Measurements from ENCODE around the gene CWC27.
"Not testable (repeated sequence)": the region's sequence is repeated elsewhere in the genome, so short reads cannot be mapped to it uniquely, and the experiment has no call there.

CWC27 gene

DNA sequence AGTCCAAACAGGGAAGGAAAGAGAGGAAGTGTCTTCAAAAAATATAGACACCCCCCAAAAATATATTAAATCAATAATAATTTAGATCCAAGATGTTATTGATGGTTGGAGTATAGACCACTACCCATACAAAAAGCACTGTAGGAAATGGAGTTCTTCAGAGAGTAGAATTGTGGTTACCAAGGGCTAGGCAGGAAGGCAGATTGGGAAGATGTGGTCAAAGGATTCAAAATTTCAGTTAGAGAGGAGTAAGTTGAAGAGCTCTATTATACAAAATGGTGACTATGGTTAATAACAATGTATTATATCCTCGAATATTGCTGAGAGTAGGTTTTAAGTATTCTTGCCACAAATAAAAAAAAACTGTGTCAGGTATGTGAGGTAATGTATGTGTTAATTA, 149.4 kb downstream of the CWC27 start:
- Histone ChIP-seq H3K4me3 (ENCODE audit: extremely low read depth, insufficient read depth, low read length, poor library complexity, severe bottlenecking) (no peak overlapping the region), H3K4me1 (ENCODE audit: control insufficient read depth, insufficient read depth, low read length, poor library complexity, severe bottlenecking) (peaks cover 5% of the 10 kb centered on the region), H3K27ac (ENCODE audit: low read depth, low read length, severe bottlenecking) (no peak overlapping the region), H3K36me3 (ENCODE audit: control insufficient read depth, insufficient read depth, low read length) (no peaks in the 10 kb centered on the region), H3K9me3 (ENCODE audit: control insufficient read depth, low read length) (peaks cover 10% of the 10 kb centered on the region)
- no CpG with 5 or more reads among the region's 1 CpG for WGBS, 2 experiments (ENCODE audit: insufficient coverage in 2 of 2)

DNA sequence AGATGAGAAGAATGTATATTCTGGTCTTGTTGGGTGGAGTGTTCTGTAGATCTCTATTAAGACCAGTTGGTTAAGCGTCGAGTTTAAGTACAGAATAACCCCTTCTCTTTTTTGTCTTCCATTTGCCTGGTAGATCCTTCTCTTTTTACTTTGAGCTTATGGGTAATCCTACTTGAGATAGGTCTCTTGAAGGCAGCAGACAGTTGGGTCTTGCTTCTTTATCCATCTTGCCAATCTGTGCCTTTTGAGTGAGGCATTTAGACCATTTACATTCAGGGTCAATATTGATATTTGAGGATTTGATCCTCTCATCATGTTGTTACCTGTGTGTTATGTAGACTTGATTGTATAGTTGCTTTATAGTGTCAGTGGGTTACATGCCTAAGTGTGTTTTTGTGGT, 152.7 kb downstream of the CWC27 start:
- Histone ChIP-seq H3K27ac (ENCODE audit: low read depth, low read length, severe bottlenecking) (no peak overlapping the region), H3K4me1 (ENCODE audit: control insufficient read depth, insufficient read depth, low read length, poor library complexity, severe bottlenecking) (peaks cover 6% of the 10 kb centered on the region), H3K36me3 (ENCODE audit: control insufficient read depth, insufficient read depth, low read length) (no peaks in the 10 kb centered on the region), H3K4me3 (ENCODE audit: extremely low read depth, insufficient read depth, low read length, poor library complexity, severe bottlenecking) (no peak overlapping the region), H3K9me3 (ENCODE audit: control insufficient read depth, low read length) (peaks cover 10% of the 10 kb centered on the region)
- WGBS, 2 experiments (ENCODE audit: insufficient coverage in 2 of 2), result 80 to 93% methylated on average over 2 of the region's 2 CpGs

DNA sequence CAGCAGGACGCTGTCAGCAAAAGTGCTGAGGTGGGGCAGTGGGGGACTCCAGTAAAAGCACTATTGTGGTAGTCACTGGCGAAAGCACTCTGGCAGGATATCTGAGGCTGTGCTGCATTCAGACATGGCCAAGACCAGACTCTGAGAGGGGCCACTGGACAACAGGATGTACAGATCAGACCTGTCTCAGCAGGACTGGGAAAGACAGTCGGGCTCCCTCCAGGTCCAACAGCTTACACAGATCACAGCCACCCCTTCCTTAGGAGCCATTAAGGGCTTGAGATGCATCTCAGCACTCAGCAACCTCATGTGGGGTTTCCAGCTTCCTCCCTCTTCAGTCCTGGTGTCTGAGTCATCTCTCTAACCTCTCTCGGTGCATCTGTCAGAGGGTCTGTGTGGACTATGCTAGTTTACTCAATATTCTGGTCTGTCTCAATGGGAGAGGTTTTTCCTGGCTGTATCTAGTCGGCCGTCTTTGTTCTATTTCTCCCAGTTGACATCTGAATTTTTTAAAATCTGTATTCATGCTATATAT, 154.5 kb downstream of the CWC27 start:
- H3K4me3 ChIP-seq (ENCODE audit: extremely low read depth, insufficient read depth, low read length, poor library complexity, severe bottlenecking), result no peak overlapping the region
- H3K36me3 ChIP-seq (ENCODE audit: control insufficient read depth, insufficient read depth, low read length), result no peaks in the 10 kb centered on the region
- peaks cover 10% of the 10 kb centered on the region for H3K9me3 ChIP-seq (ENCODE audit: control insufficient read depth, low read length)
- peak overlapping the region; percentile 54 for H3K27ac ChIP-seq (ENCODE audit: low read depth, low read length, severe bottlenecking)
- peaks cover 6% of the 10 kb centered on the region for H3K4me1 ChIP-seq (ENCODE audit: control insufficient read depth, insufficient read depth, low read length, poor library complexity, severe bottlenecking)
- 77 to 78% methylated on average over 3 to 4 of the region's 6 CpGs for WGBS, 2 experiments (ENCODE audit: insufficient coverage in 2 of 2)

DNA sequence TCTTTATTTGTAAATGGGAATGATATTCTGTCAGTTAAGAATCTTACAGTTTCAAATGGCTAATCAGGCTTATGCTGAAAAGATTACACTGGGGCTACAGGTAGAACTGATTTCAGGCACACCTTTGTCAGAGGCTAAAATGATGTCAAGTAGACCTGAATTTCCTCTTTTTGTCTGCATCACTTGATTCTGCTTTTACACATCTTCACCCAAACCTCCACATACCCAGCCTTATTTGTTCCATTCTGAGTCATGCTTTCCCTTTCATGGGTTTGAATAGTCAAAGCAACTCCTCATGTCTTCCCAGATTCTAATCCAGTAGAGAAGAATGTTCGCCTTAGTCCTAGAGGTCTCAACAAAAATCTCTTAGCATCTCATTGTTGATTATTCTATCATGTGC, 156.4 kb downstream of the CWC27 start:
- no CpG with 5 or more reads among the region's 1 CpG for WGBS, 2 experiments (ENCODE audit: insufficient coverage in 2 of 2)
- peaks cover 6% of the 10 kb centered on the region for H3K4me1 ChIP-seq (ENCODE audit: control insufficient read depth, insufficient read depth, low read length, poor library complexity, severe bottlenecking)
- H3K9me3 ChIP-seq (ENCODE audit: control insufficient read depth, low read length), result peaks cover 10% of the 10 kb centered on the region
- H3K4me3 ChIP-seq (ENCODE audit: extremely low read depth, insufficient read depth, low read length, poor library complexity, severe bottlenecking), result no peak overlapping the region
- no peaks in the 10 kb centered on the region for H3K36me3 ChIP-seq (ENCODE audit: control insufficient read depth, insufficient read depth, low read length)
- H3K27ac ChIP-seq (ENCODE audit: low read depth, low read length, severe bottlenecking), result no peak overlapping the region

DNA sequence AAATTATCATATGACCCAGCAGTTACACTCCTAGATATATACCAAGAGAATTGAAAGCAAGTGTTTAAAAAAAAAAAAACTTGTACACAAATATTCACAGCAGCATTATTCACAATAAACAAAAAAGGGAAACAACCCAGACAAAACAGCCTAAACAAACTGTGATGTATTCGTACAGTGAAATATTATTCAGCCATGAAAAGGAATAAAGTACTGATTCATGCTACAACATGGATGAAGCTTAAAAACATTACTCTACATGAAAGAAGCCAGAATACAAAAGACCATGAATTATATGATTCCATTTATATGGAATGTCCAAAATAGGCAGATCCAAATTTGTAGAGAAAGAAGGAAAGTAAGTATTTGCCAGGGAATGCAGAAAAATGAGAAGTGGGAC, 161.1 kb downstream of the CWC27 start:
- Histone ChIP-seq H3K27ac (ENCODE audit: low read depth, low read length, severe bottlenecking) (no peak overlapping the region), H3K36me3 (ENCODE audit: control insufficient read depth, insufficient read depth, low read length) (no peaks in the 10 kb centered on the region), H3K4me3 (ENCODE audit: extremely low read depth, insufficient read depth, low read length, poor library complexity, severe bottlenecking) (no peak overlapping the region), H3K9me3 (ENCODE audit: control insufficient read depth, low read length) (no peaks in the 10 kb centered on the region), H3K4me1 (ENCODE audit: control insufficient read depth, insufficient read depth, low read length, poor library complexity, severe bottlenecking) (no peaks in the 10 kb centered on the region)
- no CpG with 5 or more reads among the region's 1 CpG for WGBS, 2 experiments (ENCODE audit: insufficient coverage in 2 of 2)

DNA sequence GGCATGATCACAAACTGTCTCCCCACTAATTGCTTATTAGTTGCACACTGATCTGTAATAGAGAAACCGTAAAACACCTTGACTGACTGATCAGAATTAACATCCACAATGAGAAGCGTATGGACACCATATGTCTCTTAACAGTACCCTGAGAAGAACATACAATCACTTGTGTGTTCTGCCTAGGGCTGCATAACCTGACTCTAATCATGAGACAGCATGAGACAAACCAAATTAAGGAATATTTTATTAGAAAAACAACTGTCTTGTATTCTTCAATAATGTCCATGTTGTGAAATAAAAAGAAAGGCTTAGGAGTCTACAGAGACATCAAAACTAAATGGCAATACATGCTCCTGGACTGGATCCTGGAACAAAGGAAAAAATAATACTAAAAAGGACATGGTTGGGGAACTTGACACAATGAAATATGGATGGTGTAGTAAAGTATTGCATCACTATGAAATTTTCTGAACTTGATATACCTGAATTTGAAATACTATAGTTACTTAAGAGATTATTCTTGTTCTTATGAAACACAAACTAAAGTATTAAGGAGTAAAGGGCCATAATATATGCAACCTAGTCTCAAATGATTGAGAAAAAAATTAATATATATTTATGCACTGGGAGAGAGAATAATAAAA, 162.1 kb downstream of the CWC27 start:
- no peak overlapping the region for H3K27ac ChIP-seq (ENCODE audit: low read depth, low read length, severe bottlenecking)
- 90 to 93% methylated on average over 2 of the region's 2 CpGs for WGBS, 2 experiments (ENCODE audit: insufficient coverage in 2 of 2)
- no peaks in the 10 kb centered on the region for H3K9me3 ChIP-seq (ENCODE audit: control insufficient read depth, low read length)
- no peak overlapping the region for H3K4me3 ChIP-seq (ENCODE audit: extremely low read depth, insufficient read depth, low read length, poor library complexity, severe bottlenecking)
- H3K4me1 ChIP-seq (ENCODE audit: control insufficient read depth, insufficient read depth, low read length, poor library complexity, severe bottlenecking), result no peaks in the 10 kb centered on the region
- H3K36me3 ChIP-seq (ENCODE audit: control insufficient read depth, insufficient read depth, low read length), result no peaks in the 10 kb centered on the region

DNA sequence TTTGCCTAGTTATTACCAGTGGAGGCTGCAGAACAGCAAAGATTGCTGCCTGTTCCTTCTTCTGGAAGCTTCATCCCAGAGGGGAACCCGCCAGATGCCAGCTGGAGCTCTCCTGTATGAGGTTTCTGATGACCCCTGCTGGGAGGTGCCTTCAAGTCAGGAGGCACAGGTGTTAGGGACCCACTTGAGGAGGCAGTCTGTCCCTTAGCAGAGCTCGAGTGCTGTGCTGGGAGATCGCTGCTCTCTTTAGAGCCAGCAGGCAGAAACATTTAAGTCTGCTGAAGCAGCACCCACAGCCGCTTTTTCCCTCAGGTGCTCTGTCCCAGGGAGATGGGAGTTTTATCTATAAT, 170.7 kb downstream of the CWC27 start:
- not testable (repeated sequence) for H3K4me3 ChIP-seq (ENCODE audit: extremely low read depth, insufficient read depth, low read length, poor library complexity, severe bottlenecking); H3K4me1 ChIP-seq (ENCODE audit: control insufficient read depth, insufficient read depth, low read length, poor library complexity, severe bottlenecking); H3K9me3 ChIP-seq (ENCODE audit: control insufficient read depth, low read length); H3K36me3 ChIP-seq (ENCODE audit: control insufficient read depth, insufficient read depth, low read length)
- WGBS, 2 experiments (ENCODE audit: insufficient coverage in 2 of 2), result 65 to 70% methylated on average over 2 to 4 of the region's 4 CpGs
- H3K27ac ChIP-seq (ENCODE audit: low read depth, low read length, severe bottlenecking), result peak overlapping the region; percentile 13

DNA sequence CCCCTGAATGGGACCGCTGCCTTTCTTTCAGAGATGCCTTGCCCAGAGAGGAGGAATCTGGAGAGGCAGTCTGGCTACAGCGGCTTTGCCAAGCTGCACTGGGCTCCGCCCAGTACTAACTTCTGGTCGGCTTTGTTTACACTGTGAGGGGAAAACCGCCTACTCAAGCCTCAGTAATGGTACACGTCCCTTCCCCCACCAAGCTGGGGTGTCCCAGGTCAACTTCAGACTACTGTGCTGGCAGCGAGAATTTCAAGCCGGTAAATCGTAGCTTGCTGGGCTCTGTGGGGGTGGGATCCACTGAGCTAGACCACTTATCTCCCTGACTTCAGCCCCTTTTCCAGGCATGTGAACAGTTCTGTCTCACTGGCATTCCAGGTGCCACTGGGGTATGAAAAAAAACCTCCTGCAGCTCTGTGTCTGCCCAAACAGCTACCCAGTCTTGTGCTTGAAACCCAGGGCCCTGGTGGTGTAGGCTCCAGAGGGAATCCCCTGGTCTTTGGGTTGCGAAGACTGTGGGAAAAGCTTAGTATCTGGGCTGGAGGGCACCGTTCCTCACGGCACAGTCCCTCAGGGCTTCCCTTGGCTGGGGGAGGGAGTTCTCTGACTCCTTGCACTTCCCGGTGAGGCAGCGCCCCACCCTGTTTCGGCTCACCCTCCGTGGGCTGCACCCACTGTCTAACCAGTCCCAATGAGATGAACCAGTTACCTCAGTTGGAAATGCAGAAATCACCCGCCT, 171.2 kb downstream of the CWC27 start:
- Histone ChIP-seq H3K27ac (ENCODE audit: low read depth, low read length, severe bottlenecking) (peak overlapping the region; percentile 13), H3K4me1 (ENCODE audit: control insufficient read depth, insufficient read depth, low read length, poor library complexity, severe bottlenecking) (peaks cover 8% of the 10 kb centered on the region), H3K4me3 (ENCODE audit: extremely low read depth, insufficient read depth, low read length, poor library complexity, severe bottlenecking) (no peak overlapping the region), H3K36me3 (ENCODE audit: control insufficient read depth, insufficient read depth, low read length) (no peaks in the 10 kb centered on the region), H3K9me3 (ENCODE audit: control insufficient read depth, low read length) (no peaks in the 10 kb centered on the region)
- 51% methylated on average over 10 to 15 of the region's 17 CpGs for WGBS, 2 experiments (ENCODE audit: insufficient coverage in 2 of 2)

DNA sequence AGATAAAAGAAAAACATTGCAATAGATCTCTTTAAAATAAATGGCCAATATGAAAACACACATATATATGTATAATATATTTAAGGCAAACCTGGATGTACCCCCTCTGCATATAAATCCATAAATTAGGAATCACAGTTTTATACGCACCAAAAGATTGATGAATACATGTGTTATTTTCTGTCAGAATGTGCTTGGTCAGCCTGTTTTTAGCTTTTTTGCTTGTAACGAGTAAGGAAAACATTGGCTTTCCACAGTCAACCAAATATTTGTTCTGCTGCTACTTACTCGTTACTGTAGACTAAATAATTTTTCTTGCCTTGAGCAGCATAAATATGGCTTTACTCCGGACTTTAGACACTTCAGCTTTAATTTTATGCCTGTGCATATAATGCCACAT, 173.7 kb downstream of the CWC27 start:
- Histone ChIP-seq H3K27ac (ENCODE audit: low read depth, low read length, severe bottlenecking) (no peak overlapping the region), H3K4me1 (ENCODE audit: control insufficient read depth, insufficient read depth, low read length, poor library complexity, severe bottlenecking) (peaks cover 8% of the 10 kb centered on the region), H3K4me3 (ENCODE audit: extremely low read depth, insufficient read depth, low read length, poor library complexity, severe bottlenecking) (no peak overlapping the region), H3K36me3 (ENCODE audit: control insufficient read depth, insufficient read depth, low read length) (no peaks in the 10 kb centered on the region), H3K9me3 (ENCODE audit: control insufficient read depth, low read length) (no peaks in the 10 kb centered on the region)
- WGBS, 2 experiments (ENCODE audit: insufficient coverage in 2 of 2), result 90 to 100% methylated on average over 2 of the region's 4 CpGs

DNA sequence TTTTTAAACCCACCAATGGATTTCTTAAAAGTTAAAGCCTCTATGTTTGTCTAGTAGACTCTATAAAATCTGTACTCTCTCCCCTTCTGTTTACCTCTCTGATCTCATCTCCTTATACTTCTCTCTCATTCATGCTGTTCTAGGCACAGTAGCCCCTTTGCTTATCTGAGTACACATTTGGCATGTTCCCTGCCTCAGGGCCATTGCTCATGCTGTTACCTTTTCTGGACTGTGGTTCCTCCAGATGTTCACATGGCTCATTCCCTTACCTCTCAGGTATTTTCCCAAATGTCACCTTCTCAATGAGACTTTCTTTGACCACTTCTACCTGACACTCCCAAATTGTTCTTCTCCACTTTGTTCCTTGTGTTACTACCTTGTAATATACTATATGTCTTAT, 176.1 kb downstream of the CWC27 start:
- H3K4me1 ChIP-seq (ENCODE audit: control insufficient read depth, insufficient read depth, low read length, poor library complexity, severe bottlenecking), result peaks cover 3% of the 10 kb centered on the region
- no peaks in the 10 kb centered on the region for H3K36me3 ChIP-seq (ENCODE audit: control insufficient read depth, insufficient read depth, low read length)
- H3K4me3 ChIP-seq (ENCODE audit: extremely low read depth, insufficient read depth, low read length, poor library complexity, severe bottlenecking), result no peak overlapping the region
- H3K9me3 ChIP-seq (ENCODE audit: control insufficient read depth, low read length), result no peaks in the 10 kb centered on the region
- no peak overlapping the region for H3K27ac ChIP-seq (ENCODE audit: low read depth, low read length, severe bottlenecking)

DNA sequence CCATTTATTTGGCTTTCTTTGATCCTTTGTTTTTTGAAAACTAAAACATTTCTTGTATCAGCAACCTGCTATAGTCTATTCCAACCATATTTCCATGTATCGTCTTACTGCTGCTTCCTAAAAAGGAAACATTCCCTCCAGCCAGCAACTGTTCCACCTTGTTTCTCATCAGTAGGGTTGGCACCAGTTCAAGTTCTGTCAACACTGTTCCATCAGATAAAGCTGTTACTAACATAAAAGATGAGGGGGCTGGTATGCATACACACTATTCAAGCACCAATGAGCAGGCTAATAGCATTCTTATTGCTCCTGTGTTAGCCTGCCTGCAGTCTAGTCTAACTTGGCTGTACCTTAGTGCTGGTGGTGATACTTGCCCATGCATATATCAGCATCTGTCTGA, 178.3 kb downstream of the CWC27 start:
- Histone ChIP-seq H3K4me1 (ENCODE audit: control insufficient read depth, insufficient read depth, low read length, poor library complexity, severe bottlenecking) (no peaks in the 10 kb centered on the region), H3K27ac (ENCODE audit: low read depth, low read length, severe bottlenecking) (no peak overlapping the region), H3K36me3 (ENCODE audit: control insufficient read depth, insufficient read depth, low read length) (no peaks in the 10 kb centered on the region), H3K4me3 (ENCODE audit: extremely low read depth, insufficient read depth, low read length, poor library complexity, severe bottlenecking) (no peak overlapping the region), H3K9me3 (ENCODE audit: control insufficient read depth, low read length) (no peaks in the 10 kb centered on the region)
- WGBS, 2 experiments (ENCODE audit: insufficient coverage in 2 of 2), result 80 to 100% methylated on average over 1 of the region's 1 CpG
